Measurements from ENCODE around the gene UTS2B.
"Not testable (repeated sequence)": the region's sequence is repeated elsewhere in the genome, so short reads cannot be mapped to it uniquely, and the experiment has no call there.

DNA sequence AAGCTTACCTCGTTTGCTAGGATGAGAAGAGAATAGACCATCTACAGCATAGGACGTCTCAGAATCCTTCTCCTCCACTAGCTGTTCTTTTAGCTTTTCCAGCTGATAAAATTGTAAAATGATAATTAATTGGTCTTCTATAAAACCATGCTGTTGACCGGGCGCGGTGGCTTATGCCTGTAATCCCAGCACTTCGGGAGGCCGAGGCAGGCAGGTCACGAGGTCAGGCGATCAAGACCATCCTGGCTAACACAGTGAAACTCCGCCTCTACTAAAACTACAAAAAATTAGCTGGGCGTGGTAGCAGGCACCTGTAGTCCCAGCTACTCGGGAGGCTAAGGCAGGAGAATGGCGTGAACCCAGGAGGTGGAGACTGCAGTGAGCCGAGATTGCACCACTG, 55.1 kb downstream of the UTS2B start:
- not testable (repeated sequence) for TF ChIP-seq YY1 (IDR thresholded peaks at IDR 0.05; ENCODE audit: insufficient read depth, insufficient read length); ZNF274 (IDR thresholded peaks at IDR 0.05; ENCODE audit: low read depth, low read length); SUZ12 (IDR thresholded peaks at IDR 0.05; ENCODE audit: extremely low read depth, insufficient read depth, insufficient read length)

Data from NT2/D1 (cell line).